H9 (cell line): ENCODE results near the gene TMEM135. TPM values are rescaled to one million over a fixed set of nuclear protein-coding genes. Genes with fewer than 3 reads are reported as not detected.

Experiments used
- DNase-seq: peaks from one replicate; pipeline ENCODE4 v3.0.0-alpha.2; 2017
- H2AFZ ChIP-seq: one replicate; pipeline ENCODE4 v1.6.1; 2013; ENCODE audit warnings: mild to moderate bottlenecking, low read length, control low read depth, moderate library complexity
- H2AK5ac ChIP-seq: 2 replicates; pipeline ENCODE4 v1.6.1; 2013; ENCODE audit warnings: low read length, control low read depth, mixed read lengths; ENCODE audit not compliant: insufficient read length
- H2BK120ac ChIP-seq: one replicate; pipeline ENCODE4 v1.6.1; 2013; ENCODE audit warnings: low read depth, mild to moderate bottlenecking, low read length, control low read depth, inconsistent platforms; ENCODE audit not compliant: poor library complexity, severe bottlenecking
- H2BK12ac ChIP-seq: 2 replicates; pipeline ENCODE4 v1.6.1; 2013; ENCODE audit warnings: low read length, control low read depth, mixed read lengths, low read depth; ENCODE audit not compliant: insufficient read length
- H2BK15ac ChIP-seq: 2 replicates; pipeline ENCODE4 v1.6.1; 2013; ENCODE audit warnings: low read depth, low read length, control low read depth
- H2BK20ac ChIP-seq: one replicate; pipeline ENCODE4 v1.6.1; 2013; ENCODE audit warnings: low read depth, mild to moderate bottlenecking, low read length, control low read depth, inconsistent platforms; ENCODE audit not compliant: poor library complexity, severe bottlenecking
- H2BK5ac ChIP-seq: 2 replicates; pipeline ENCODE4 v1.6.1; 2013; ENCODE audit warnings: low read length, control low read depth, mixed read lengths; ENCODE audit not compliant: insufficient read length
- H3K14ac ChIP-seq: 2 replicates; pipeline ENCODE4 v1.6.1; 2013; ENCODE audit warnings: low read length, control low read depth; ENCODE audit not compliant: insufficient read depth
- H3K18ac ChIP-seq: 2 replicates; pipeline ENCODE4 v1.6.1; 2013; ENCODE audit warnings: low read depth, mild to moderate bottlenecking, mixed read lengths, low read length, control low read depth; ENCODE audit not compliant: insufficient read length
- H3K23ac ChIP-seq: 2 replicates; pipeline ENCODE4 v1.6.1; 2013; ENCODE audit warnings: low read length, control low read depth, mixed read lengths, low read depth; ENCODE audit not compliant: insufficient read length
- H3K23me2 ChIP-seq: 2 replicates; pipeline ENCODE4 v1.6.1; 2013; ENCODE audit warnings: low read depth, mild to moderate bottlenecking, mixed read lengths, low read length, control low read depth; ENCODE audit not compliant: insufficient read length, poor library complexity, severe bottlenecking
- H3K27ac ChIP-seq: 2 replicates; pipeline ENCODE4 v1.5.1; 2013; ENCODE audit warnings: low read length, control low read depth, mixed read lengths, low read depth; ENCODE audit not compliant: insufficient read length
- H3K27me3 ChIP-seq: 2 replicates; pipeline ENCODE4 v1.6.1; 2013; ENCODE audit warnings: low read length, control low read depth, inconsistent platforms; ENCODE audit not compliant: insufficient read depth
- H3K4ac ChIP-seq: 2 replicates; pipeline ENCODE4 v1.6.1; 2013; ENCODE audit warnings: low read depth, mild to moderate bottlenecking, control low read depth, inconsistent platforms, low read length, moderate library complexity
- H3K4me1 ChIP-seq: 2 replicates; pipeline ENCODE4 v1.6.1; 2013; ENCODE audit warnings: low read length, control low read depth, inconsistent platforms; ENCODE audit not compliant: insufficient read depth
- H3K4me2 ChIP-seq: 2 replicates; pipeline ENCODE4 v1.6.1; 2013; ENCODE audit warnings: low read length, control low read depth, mixed read lengths; ENCODE audit not compliant: insufficient read length, insufficient read depth
- H3K56ac ChIP-seq: 2 replicates; pipeline ENCODE4 v1.6.1; 2013; ENCODE audit warnings: low read depth, mild to moderate bottlenecking, mixed read lengths, low read length, control low read depth; ENCODE audit not compliant: insufficient read length
- H3K79me1 ChIP-seq: 2 replicates; pipeline ENCODE4 v1.6.1; 2013; ENCODE audit warnings: low read depth, mild to moderate bottlenecking, moderate library complexity, low read length, control low read depth, inconsistent platforms; ENCODE audit not compliant: insufficient read depth, poor library complexity, severe bottlenecking
- H3K79me2 ChIP-seq: 2 replicates; pipeline ENCODE4 v1.6.1; 2013; ENCODE audit warnings: low read length, control low read depth, inconsistent platforms; ENCODE audit not compliant: insufficient read depth
- H3K9ac ChIP-seq: 2 replicates; pipeline ENCODE4 v1.6.1; 2013; ENCODE audit warnings: low read length, control low read depth, mixed read lengths; ENCODE audit not compliant: insufficient read length; ENCODE audit errors: extremely low read depth
- H3K9me3 ChIP-seq: one replicate; pipeline ENCODE4 v1.6.1; 2013; ENCODE audit warnings: low read depth, low read length, inconsistent platforms; ENCODE audit not compliant: control insufficient read depth
- H3T11ph ChIP-seq: one replicate; pipeline ENCODE4 v1.6.1; 2013; ENCODE audit warnings: mild to moderate bottlenecking, low read length, control low read depth, inconsistent platforms
- H4K20me1 ChIP-seq: one replicate; pipeline ENCODE4 v1.6.1; 2013; ENCODE audit not compliant: control insufficient read depth, insufficient read length, insufficient read depth
- H4K5ac ChIP-seq: 2 replicates; pipeline ENCODE4 v1.6.1; 2013; ENCODE audit warnings: low read depth, mild to moderate bottlenecking, mixed read lengths, low read length, control low read depth; ENCODE audit not compliant: insufficient read length
- H4K8ac ChIP-seq: replicated peaks from 2 replicates; pipeline ENCODE4 v1.6.1; 2013; ENCODE audit warnings: low read length, control low read depth, mixed read lengths, low read depth; ENCODE audit not compliant: insufficient read length
- H4K91ac ChIP-seq: 2 replicates; pipeline ENCODE4 v1.6.1; 2013; ENCODE audit warnings: low read depth, mild to moderate bottlenecking, moderate library complexity, mixed read lengths, low read length, control low read depth; ENCODE audit not compliant: insufficient read length
- H3K27ac Mint-ChIP-seq, 3 experiments: 2 replicates in 2 of 3; 3 replicates in 1 of 3; pipeline ENCODE4 v1.8.0; 2020 to 2021; ENCODE audit warnings: mixed read lengths in 3 of 3, mild to moderate bottlenecking in 1 of 3, moderate library complexity in 1 of 3
- H3K27me3 Mint-ChIP-seq: 2 replicates; pipeline ENCODE4 v1.8.0; 2021; ENCODE audit warnings: low read depth, mild to moderate bottlenecking, moderate library complexity, mixed read lengths
- H3K36me3 Mint-ChIP-seq, 3 experiments: 2 replicates in 2 of 3; 3 replicates in 1 of 3; pipeline ENCODE4 v1.8.0; 2020 to 2021; ENCODE audit warnings: low read depth in 3 of 3, mixed read lengths in 3 of 3; ENCODE audit not compliant: insufficient read depth in 1 of 3
- H3K4me1 Mint-ChIP-seq, 2 experiments: 2 replicates each; pipeline ENCODE4 v1.8.0; 2020; ENCODE audit warnings: mixed read lengths in 2 of 2
- H3K4me3 Mint-ChIP-seq, 2 experiments: 2 replicates in 1 of 2; 3 replicates in 1 of 2; pipeline ENCODE4 v1.8.0; 2020 to 2021; ENCODE audit warnings: mild to moderate bottlenecking in 2 of 2, mixed read lengths in 2 of 2, moderate library complexity in 1 of 2
- H3K9me3 Mint-ChIP-seq, 2 experiments: 2 replicates in 1 of 2; 3 replicates in 1 of 2; pipeline ENCODE4 v1.8.0; 2020; ENCODE audit warnings: mild to moderate bottlenecking in 2 of 2, mixed read lengths in 2 of 2, moderate library complexity in 1 of 2
- CTCF ChIP-seq: fragments of 200-600 bp; sonication (generic); conservative IDR thresholded peaks from 3 replicates; pipeline ENCODE4 v1.8.0; 2021; ENCODE audit warnings: antibody characterized with exemption, mild to moderate bottlenecking
- WGBS: extraction: QIAGEN DNeasy Blood & Tissue Kit; methylation state at CpG from one replicate; pipeline ENCODE4 v1.1.7; 2013; ENCODE audit warnings: missing lambda C conversion rate, low lambda C conversion rate, mixed read lengths; ENCODE audit not compliant: insufficient read length; ENCODE audit errors: extremely low coverage; 5-methylcytosine and 5-hydroxymethylcytosine counted together
- total RNA-seq: library from RNA; stranded (reverse); gene quantifications from 2 replicates; pipeline ENCODE4 v1.2.1, GENCODE V29; 2021

Gene TMEM135
- total RNA-seq, 1 experiment from 2014 or later: 25.2 TPM

- Histone ChIP-seq H3K9me3 (no peaks in the 10 kb centered on the region), H3K27me3 (no peaks in the 10 kb centered on the region; the same call in 1 of the 2 replicates), H4K91ac (no peak overlapping the region), H3T11ph (no peak overlapping the region), H2AK5ac (no peak overlapping the region), H4K20me1 (no peaks in the 10 kb centered on the region), H3K27ac (no peak overlapping the region), H2BK5ac (no peak overlapping the region), H2BK15ac (no peak overlapping the region), H2BK20ac (no peak overlapping the region), H3K79me1 (no peaks in the 10 kb centered on the region), H4K8ac (no peak overlapping the region), H2AFZ (no peak overlapping the region), H4K5ac (no peak overlapping the region), H3K9ac (no peak overlapping the region), H3K14ac (no peak overlapping the region), H3K79me2 (no peaks in the 10 kb centered on the region), H2BK12ac (no peak overlapping the region), H2BK120ac (no peak overlapping the region), H3K23ac (no peak overlapping the region), H3K4me2 (no peak overlapping the region), H3K4me1 (no peaks in the 10 kb centered on the region), H3K18ac (no peak overlapping the region), H3K4ac (no peak overlapping the region), H3K23me2 (no peaks in the 10 kb centered on the region), H3K56ac (no peak overlapping the region)
- no peak for DNase-seq
- Mint-ChIP-seq H3K36me3 (peaks cover 4 to 12% (median 11%) of the 10 kb centered on the region in 3 experiments), H3K27me3 (no peaks in the 10 kb centered on the region), H3K9me3 (peaks cover 14 to 16% of the 10 kb centered on the region in 2 experiments; a peak in 3 of 5 replicates), H3K4me1 (no peaks in the 10 kb centered on the region), H3K4me3 (no peak overlapping the region), H3K27ac (no peak overlapping the region)
- WGBS: no CpG with 5 or more reads among the region's 1 CpG
- TF ChIP-seq CTCF: no peak
Observed at GRCh38 chr11:87134524-87135106, 96.9 kb downstream of the TMEM135 start.
